Measurements from ENCODE around the gene PDGFRB. TPM values are rescaled to one million over a fixed set of nuclear protein-coding genes. Genes with fewer than 3 reads are reported as not detected.

Gene PDGFRB
- total and polyA plus RNA-seq, 2 of the 4 experiments (the other 2 are of a cell fraction), result 108 to 124 TPM

- peak overlapping the region; percentile 82; the same call in 1 of the 2 replicates for H2BK120ac ChIP-seq (ENCODE audit: low read depth, low read length)
- no peak overlapping the region for H3K4me3 ChIP-seq (ENCODE audit: insufficient read depth, low read depth, low read length)
- ChIA-PET POLR2A (ENCODE audit: unreplicated experiment) (no interaction called here), CTCF (interaction anchor here (0.6 to 1.2 kb wide), 2 partner anchors 28 to 163 kb away, joined by 3 read pairs; no protein-coding TSS in a partner anchor)
- H3K79me1 ChIP-seq (ENCODE audit: low read depth in 1 of 2, low read length in 2 of 2), result peaks cover 37 to 91% of the 10 kb centered on the region in 2 experiments
- no peak overlapping the region for H3K4me2 ChIP-seq (ENCODE audit: low read depth, low read length)
- H2BK5ac ChIP-seq (ENCODE audit: low read depth, low read length, poor library complexity, severe bottlenecking), result peak overlapping the region; percentile 43
- H2AK5ac ChIP-seq (ENCODE audit: low read depth, low read length), result peak overlapping the region; percentile 34
- H3K9ac ChIP-seq (ENCODE audit: low read depth, low read length), result no peak overlapping the region
- peaks cover 33% of the 10 kb centered on the region for H3K4me1 ChIP-seq (ENCODE audit: control insufficient read depth, insufficient read depth, low read length)
- no peak overlapping the region; the same call in 1 of the 2 replicates for H4K5ac ChIP-seq (ENCODE audit: low read depth, low read length)
- no peak for TF ChIP-seq SMC3 (IDR thresholded peaks at IDR 0.05; ENCODE audit: low read depth, low read length)
- no peak for TF ChIP-seq FOS (IDR thresholded peaks at IDR 0.05; ENCODE audit: low read depth, low read length)
- TF ChIP-seq CEBPB (IDR thresholded peaks at IDR 0.05; ENCODE audit: low read depth, low read length), result no peak
- TF ChIP-seq CHD1 (IDR thresholded peaks at IDR 0.05; ENCODE audit: low read depth, low read length), result no peak
- TF ChIP-seq MXI1 (IDR thresholded peaks at IDR 0.05; ENCODE audit: borderline replicate concordance, low read depth, low read length), result no peak
- no peak for TF ChIP-seq BHLHE40 (IDR thresholded peaks at IDR 0.05; ENCODE audit: low read depth, low read length)
- no peak for TF ChIP-seq CTCF (conservative IDR thresholded peaks at IDR 0.05; ENCODE audit: low read depth, low read length)
- no peak for TF ChIP-seq NFE2L2 (IDR thresholded peaks at IDR 0.05; ENCODE audit: low read depth, low read length)
- TF ChIP-seq ELK1 (IDR thresholded peaks at IDR 0.05; ENCODE audit: borderline replicate concordance, low read depth, low read length), result no peak
- TF ChIP-seq MAFK (IDR thresholded peaks at IDR 0.05; ENCODE audit: low read depth, low read length), result no peak
- no peak for TF ChIP-seq MAZ (IDR thresholded peaks at IDR 0.05; ENCODE audit: borderline replicate concordance, low read depth, low read length)
- TF ChIP-seq POLR2A (IDR thresholded peaks at IDR 0.05; ENCODE audit: low read depth, low read length), result no peak
- no peak for TF ChIP-seq RCOR1 (IDR thresholded peaks at IDR 0.05; ENCODE audit: insufficient replicate concordance, low read length)
- TF ChIP-seq RAD21 (IDR thresholded peaks at IDR 0.05; ENCODE audit: low read length), result no peak
- TF ChIP-seq USF2 (IDR thresholded peaks at IDR 0.05; ENCODE audit: low read depth, low read length), result no peak
- TF ChIP-seq RFX5 (IDR thresholded peaks at IDR 0.05; ENCODE audit: low read depth, low read length), result no peak
- H3K36me3 ChIP-seq (ENCODE audit: control insufficient read depth, insufficient read depth, low read length), result peaks cover 91% of the 10 kb centered on the region
- no peak overlapping the region for H2AFZ ChIP-seq (replicated peaks; ENCODE audit: low read length, poor library complexity)
- no peaks in the 10 kb centered on the region for H3K9me3 ChIP-seq (ENCODE audit: control insufficient read depth, insufficient read depth, low read length)
- ATAC-seq (ENCODE audit: low read depth), result no peak
- H3K23ac ChIP-seq (ENCODE audit: low read depth, low read length), result peak overlapping the region; percentile 64; the same call in 1 of the 2 replicates
- 80% methylated on average over 1 of the region's 8 CpGs; no CpG with 5 or more reads in 1 of the 2 experiments for WGBS, 2 experiments (ENCODE audit: extremely low coverage in 2 of 2, insufficient read length in 1 of 2)
- H3K27ac ChIP-seq (ENCODE audit: insufficient read depth, low read length), result peak overlapping the region; percentile 43; the same call in 1 of the 2 replicates
- no peak overlapping the region for H3K56ac ChIP-seq (ENCODE audit: extremely low read depth, insufficient read depth, low read length)
- peaks cover 18% of the 10 kb centered on the region for H3K9me1 ChIP-seq (ENCODE audit: insufficient read depth, low read length)
- H4K20me1 ChIP-seq (ENCODE audit: insufficient read depth, low read length), result no peaks in the 10 kb centered on the region
- BruUV-seq (replicated peaks), result no TSS peak
- in situ Hi-C loops (cut with MboI; ENCODE audit: low sequenced_read_pairs), result no loop called here
- H3K27me3 ChIP-seq (ENCODE audit: control insufficient read depth, insufficient read depth, low read length), result no peaks in the 10 kb centered on the region
- peak overlapping the region; percentile 57; the same call in 1 of the 2 replicates for H2BK20ac ChIP-seq (ENCODE audit: low read depth, low read length)
- DNase-seq, result no peak
- H3K4ac ChIP-seq (ENCODE audit: low read depth, low read length), result peak overlapping the region; percentile 94
- peak overlapping the region; percentile 51 for H4K91ac ChIP-seq (ENCODE audit: insufficient read depth, low read depth, low read length)
- intact Hi-C loops (cut with micrococcal nuclease), result loop anchor here (1.0 to 2.0 kb wide), 6 partner anchors 8 to 306 kb away; partner anchors contain the start of gene PDGFRB
- H3K14ac ChIP-seq (replicated peaks; ENCODE audit: low read depth, low read length), result peak overlapping the region; percentile 56
- dilution Hi-C loops (cut with HindIII; ENCODE audit: low sequenced_read_pairs, unreplicated experiment), result no loop called here
- peak overlapping the region; percentile 13 to 20; a peak in 2 of 4 replicates for H4K8ac ChIP-seq (ENCODE audit: low read depth in 2 of 2, low read length in 2 of 2)
- H2BK15ac ChIP-seq (ENCODE audit: low read depth, low read length), result peak overlapping the region; percentile 26; the same call in 1 of the 3 replicates
- peak overlapping the region; percentile 31 for H2AK9ac ChIP-seq (replicated peaks; ENCODE audit: low read depth, low read length, poor library complexity)
- H3K18ac ChIP-seq (ENCODE audit: low read depth, low read length), result no peak overlapping the region
These were observed 25.1 kb downstream of the PDGFRB start for GRCh38 chr5:150130493-150130922.
